H1 (cell line): ENCODE measurements around the gene AGBL1. TPM values are rescaled to one million over a fixed set of nuclear protein-coding genes. Genes with fewer than 3 reads are reported as not detected.

ENCODE experiments used
- CTCF ChIA-PET: fragments of 300-600 bp; sonication (Branson Sonifier 250); formaldehyde crosslinking; loops from one replicate; lab custom pipeline; 2021; ENCODE audit not compliant: partially characterized antibody; lab: Charles Lee
- POLR2A ChIA-PET: fragments of 300-600 bp; sonication (Branson Sonifier 250); formaldehyde crosslinking; loops from one replicate; lab custom pipeline; 2021; ENCODE audit warnings: inconsistent platforms; ENCODE audit not compliant: partially characterized antibody; lab: Charles Lee
- DNase-seq, 2 experiments: peaks; one replicate each; pipeline versions ENCODE4 v3.0.0 to v3.0.0-alpha.2; 2010 to 2022; ENCODE audit warnings: low spot score in 2 of 2, low read depth in 1 of 2, mixed read lengths in 1 of 2
- FAIRE-seq: peaks from 2 replicates; lab custom pipeline; 2011; peaks lifted over from hg19 to GRCh38; lab: Jason Lieb, UNC
- H2AFZ ChIP-seq: 2 replicates; pipeline ENCODE4 v1.8.1; 2012; ENCODE audit warnings: low read length, inconsistent platforms
- H2AK5ac ChIP-seq: 2 replicates; pipeline ENCODE4 v1.6.1; 2013; ENCODE audit warnings: low read depth, low read length
- H2BK120ac ChIP-seq: replicated peaks from 2 replicates; pipeline ENCODE3; 2013; ENCODE audit warnings: low read depth, low read length, inconsistent platforms
- H2BK12ac ChIP-seq: 2 replicates; pipeline ENCODE4 v1.6.1; 2013; ENCODE audit warnings: low read depth, low read length
- H2BK15ac ChIP-seq: 2 replicates; pipeline ENCODE4 v1.6.1; 2013; ENCODE audit warnings: low read length
- H2BK20ac ChIP-seq: 2 replicates; pipeline ENCODE4 v1.6.1; 2013; ENCODE audit warnings: low read length
- H2BK5ac ChIP-seq: 2 replicates; pipeline ENCODE4 v1.6.1; 2013; ENCODE audit warnings: low read depth, low read length
- H3K14ac ChIP-seq: 2 replicates; pipeline ENCODE4 v1.6.1; 2013; ENCODE audit warnings: inconsistent platforms; ENCODE audit not compliant: insufficient read length
- H3K18ac ChIP-seq: 2 replicates; pipeline ENCODE4 v1.6.1; 2013; ENCODE audit warnings: low read length; ENCODE audit errors: extremely low read depth
- H3K23ac ChIP-seq: 2 replicates; pipeline ENCODE4 v1.6.1; 2013; ENCODE audit warnings: inconsistent platforms; ENCODE audit not compliant: insufficient read length
- H3K23me2 ChIP-seq: 2 replicates; pipeline ENCODE4 v1.6.1; 2013; ENCODE audit warnings: low read depth, low read length
- H3K27ac ChIP-seq: 2 replicates; pipeline ENCODE4 v1.6.1; 2011; ENCODE audit warnings: low read depth, low read length, inconsistent platforms
- H3K27me3 ChIP-seq, 4 experiments: replicated peaks in 1 of 4; 1 replicate in 1 of 4; 2 replicates in 3 of 4; pipeline versions ENCODE4 v1.6.1 to v1.8.1; 2011 to 2013; ENCODE audit warnings: low read length in 3 of 4, mild to moderate bottlenecking in 3 of 4, inconsistent platforms in 2 of 4, mixed read lengths in 2 of 4, moderate library complexity in 1 of 4; ENCODE audit not compliant: control insufficient read depth in 3 of 4, insufficient read depth in 3 of 4; ENCODE audit errors: extremely low read depth in 1 of 4
- H3K36me3 ChIP-seq, 4 experiments: 2 replicates each; pipeline versions ENCODE4 v1.6.1 to v1.8.1; 2011 to 2013; ENCODE audit warnings: mild to moderate bottlenecking in 4 of 4, low read length in 3 of 4, moderate library complexity in 2 of 4, control low read depth in 1 of 4, inconsistent platforms in 1 of 4; ENCODE audit not compliant: insufficient read depth in 4 of 4, control insufficient read depth in 2 of 4
- H3K4ac ChIP-seq: replicated peaks from 2 replicates; pipeline ENCODE3; 2013; ENCODE audit warnings: low read length, low read depth, mixed read lengths, inconsistent platforms; ENCODE audit not compliant: insufficient read length
- H3K4me1 ChIP-seq, 4 experiments: replicated peaks in 1 of 4; 1 replicate in 1 of 4; 2 replicates in 3 of 4; pipeline versions ENCODE4 v1.6.1 to v1.8.1; 2011 to 2013; ENCODE audit warnings: low read length in 3 of 4, inconsistent platforms in 2 of 4, mixed read lengths in 1 of 4; ENCODE audit not compliant: insufficient read depth in 4 of 4, control insufficient read depth in 3 of 4
- H3K4me2 ChIP-seq, 2 experiments: 2 replicates each; pipeline versions ENCODE4 v1.6.1 to v1.8.1; 2011 to 2013; ENCODE audit warnings: low read depth in 2 of 2, low read length in 2 of 2, control low read depth in 1 of 2, inconsistent platforms in 1 of 2, mild to moderate bottlenecking in 1 of 2; ENCODE audit not compliant: insufficient read depth in 1 of 2
- H3K4me3 ChIP-seq, 4 experiments: fragments of 200-600, 300-600 bp in 1 of 4; sonication (generic), shearing (Covaris generic), sonication (Bioruptor Twin) in 1 of 4; 2 replicates each; pipeline versions ENCODE4 v1.5.1 to v1.8.1; 2011 to 2016; ENCODE audit warnings: low read length in 4 of 4, low read depth in 3 of 4, control low read depth in 2 of 4, inconsistent platforms in 2 of 4, mild to moderate bottlenecking in 2 of 4, mixed read lengths in 1 of 4, moderate library complexity in 1 of 4; ENCODE audit not compliant: insufficient read depth in 2 of 4; ENCODE audit errors: extremely low read depth in 1 of 4
- H3K56ac ChIP-seq: replicated peaks from 2 replicates; pipeline ENCODE3; 2013; ENCODE audit warnings: low read depth, mild to moderate bottlenecking, mixed read lengths, low read length, inconsistent platforms; ENCODE audit not compliant: insufficient read length
- H3K79me1 ChIP-seq: 2 replicates; pipeline ENCODE4 v1.6.1; 2013; ENCODE audit warnings: low read depth, low read length, control low read depth
- H3K79me2 ChIP-seq, 2 experiments: 2 replicates each; pipeline versions ENCODE4 v1.6.1 to v1.8.1; 2012 to 2013; ENCODE audit warnings: low read length in 2 of 2, mild to moderate bottlenecking in 2 of 2, inconsistent platforms in 1 of 2; ENCODE audit not compliant: insufficient read depth in 2 of 2, control insufficient read depth in 1 of 2
- H3K9ac ChIP-seq, 4 experiments: replicated peaks in 1 of 4; 1 replicate in 1 of 4; 2 replicates in 3 of 4; pipeline versions ENCODE4 v1.6.1 to v1.8.1; 2011 to 2013; ENCODE audit warnings: low read depth in 3 of 4, low read length in 3 of 4, control low read depth in 2 of 4, mild to moderate bottlenecking in 2 of 4, moderate library complexity in 2 of 4, inconsistent platforms in 1 of 4; ENCODE audit errors: extremely low read depth in 1 of 4
- H3K9me3 ChIP-seq, 2 experiments: 2 replicates each; pipeline versions ENCODE4 v1.6.1 to v1.8.1; 2012 to 2013; ENCODE audit warnings: mild to moderate bottlenecking in 2 of 2, moderate library complexity in 2 of 2, control low read depth in 1 of 2, inconsistent platforms in 1 of 2, low read depth in 1 of 2, low read length in 1 of 2, mixed read lengths in 1 of 2; ENCODE audit not compliant: insufficient read depth in 2 of 2
- H4K20me1 ChIP-seq, 2 experiments: replicated peaks in 1 of 2; 2 replicates each; pipeline versions ENCODE3 to v1.8.1; 2011 to 2013; ENCODE audit warnings: inconsistent platforms in 2 of 2, low read length in 2 of 2, mild to moderate bottlenecking in 1 of 2; ENCODE audit not compliant: insufficient read depth in 2 of 2, control insufficient read depth in 1 of 2
- H4K5ac ChIP-seq: 2 replicates; pipeline ENCODE4 v1.6.1; 2013; ENCODE audit warnings: low read length, low read depth, mixed read lengths, inconsistent platforms; ENCODE audit not compliant: insufficient read length
- H4K8ac ChIP-seq: 2 replicates; pipeline ENCODE4 v1.8.0; 2013; ENCODE audit warnings: mild to moderate bottlenecking, moderate library complexity, low read length, inconsistent platforms; ENCODE audit not compliant: insufficient read depth; ENCODE audit errors: extremely low read depth
- H4K91ac ChIP-seq: replicated peaks from 2 replicates; pipeline ENCODE3; 2013; ENCODE audit warnings: low read length, mixed read lengths, inconsistent platforms; ENCODE audit not compliant: insufficient read length
- BRCA1 ChIP-seq: IDR thresholded peaks from 2 replicates; pipeline ENCODE4 v1.6.1; 2012; ENCODE audit warnings: low read depth, low read length, improper control_type of control experiment
- CBX5 ChIP-seq: fragments of 300-800, 300-1000 bp; sonication (generic); IDR thresholded peaks from 2 replicates; pipeline ENCODE4 v1.7.1; 2016; ENCODE audit warnings: antibody characterized with exemption, low read length, low read depth
- CHD1 ChIP-seq: IDR thresholded peaks from 2 replicates; pipeline ENCODE4 v1.6.1; 2012; ENCODE audit warnings: low read depth, low read length, improper control_type of control experiment
- CTBP2 ChIP-seq: IDR thresholded peaks from 2 replicates; pipeline ENCODE4 v1.7.0; 2011; ENCODE audit warnings: borderline replicate concordance, mild to moderate bottlenecking, moderate library complexity, mixed read lengths, low read length; ENCODE audit not compliant: insufficient read depth, insufficient read length
- EGR1 ChIP-seq: IDR thresholded peaks from 2 replicates; pipeline ENCODE4 v1.6.1; 2011; ENCODE audit warnings: low read depth, low read length, borderline replicate concordance
- FOSL1 ChIP-seq: IDR thresholded peaks from 2 replicates; pipeline ENCODE4 v1.6.1; 2011; ENCODE audit warnings: mild to moderate bottlenecking, low read depth, low read length, moderate library complexity; ENCODE audit not compliant: insufficient read depth
- KDM4A ChIP-seq: IDR thresholded peaks from one replicate; pipeline ENCODE4 v1.7.1; 2012; ENCODE audit warnings: low read depth, mild to moderate bottlenecking, moderate library complexity, low read length, inconsistent platforms; ENCODE audit not compliant: severe bottlenecking
- POLR2AphosphoS5 ChIP-seq: IDR thresholded peaks from 2 replicates; pipeline ENCODE4 v1.6.1; 2011; ENCODE audit warnings: low read depth, low read length
- RFX5 ChIP-seq: IDR thresholded peaks from 2 replicates; pipeline ENCODE4 v1.6.1; 2011; ENCODE audit warnings: low read depth, low read length, improper control_type of control experiment, borderline replicate concordance
- RXRA ChIP-seq: IDR thresholded peaks from 2 replicates; pipeline ENCODE4 v1.6.1; 2011; ENCODE audit warnings: low read depth, mild to moderate bottlenecking, low read length, moderate library complexity; ENCODE audit not compliant: insufficient read depth
- SP2 ChIP-seq: IDR thresholded peaks from 2 replicates; pipeline ENCODE4 v1.6.1; 2012; ENCODE audit warnings: mild to moderate bottlenecking, low read length, inconsistent platforms
- TAF7 ChIP-seq: optimal IDR thresholded peaks from 2 replicates; pipeline ENCODE3; 2011; ENCODE audit warnings: low read depth, mild to moderate bottlenecking, inconsistent platforms, low read length, moderate library complexity, borderline replicate concordance
- WGBS, 2 experiments: shearing (Covaris generic) in 1 of 2; methylation state at CpG; one replicate each; pipeline versions ENCODE4 v1.1.6 to v1.1.7; 2013 to 2015; ENCODE audit warnings: low lambda C conversion rate in 2 of 2, mixed read lengths in 2 of 2, inconsistent platforms in 1 of 2, low coverage in 1 of 2, missing lambda C conversion rate in 1 of 2; ENCODE audit not compliant: insufficient replicate concordance in 2 of 2, insufficient coverage in 1 of 2, insufficient read length in 1 of 2; ENCODE audit errors: extremely low coverage in 1 of 2, missing lambda C conversion rate in 1 of 2; 5-methylcytosine and 5-hydroxymethylcytosine counted together
- polyA plus RNA-seq, 7 experiments: library from polyadenylated mRNA; depleted of rRNA in 3 of 7; stranded (reverse) in 5 of 7; unstranded in 2 of 7; fragments of >200 nt in 5 of 7; fragments of 200-250 nt in 2 of 7; gene quantifications; 1 replicate in 5 of 7; 2 replicates in 1 of 7; 4 replicates in 1 of 7; pipeline versions ENCODE4 v1.2.1 to v1.2.3, GENCODE V29; 2011 to 2013; ENCODE audit warnings: missing spikeins in 2 of 7, mixed read lengths in 2 of 7
- total RNA-seq: library from RNA; stranded (reverse); fragmentation: NEBNext Ultra II Directional; extraction: Animal tissue kit (Norgen Biotek cat#: 25700); gene quantifications from 2 replicates; pipeline ENCODE4 v1.2.1, GENCODE V29; 2021

Gene AGBL1
- total and polyA plus RNA-seq, 2 of the 8 experiments (the other 6 are each of a cell fraction or from before 2014, with no cell fraction given): not detected

DNA sequence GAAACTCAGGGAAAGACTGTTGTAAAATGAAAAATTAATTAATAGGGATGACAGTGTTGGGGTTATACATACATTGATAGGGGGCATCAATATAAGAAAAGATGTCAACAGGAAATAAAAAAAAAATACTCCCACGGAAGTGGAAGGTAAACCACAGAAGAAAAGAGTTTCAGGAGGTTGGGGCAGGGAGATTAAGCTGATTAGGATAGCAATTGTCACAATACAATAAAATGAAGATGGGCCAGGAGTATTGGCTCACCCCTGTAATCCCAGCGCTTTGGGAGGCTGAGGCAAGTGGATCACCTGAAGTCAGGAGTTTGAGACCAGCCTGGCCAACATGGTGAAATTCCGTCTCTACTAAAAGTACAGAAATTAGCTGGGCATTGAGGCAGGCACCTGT lies 536.1 kb downstream of the AGBL1 start:
- Histone ChIP-seq H2AK5ac (no peak overlapping the region), H3K36me3 (no peaks in the 10 kb centered on the region), H3K56ac (no peak overlapping the region), H4K8ac (no peak overlapping the region), H3K14ac (no peak overlapping the region), H3K4ac (no peak overlapping the region), H2BK20ac (no peak overlapping the region), H2BK120ac (no peak overlapping the region), H2BK5ac (no peak overlapping the region), H4K5ac (no peak overlapping the region), H2AFZ (no peak overlapping the region), H4K20me1 (no peaks in the 10 kb centered on the region), H2BK15ac (no peak overlapping the region), H4K91ac (no peak overlapping the region), H3K4me1 (peaks cover 0 to 3% (median 0%) of the 10 kb centered on the region in 4 experiments; a peak in 1 of 7 replicates), H3K4me2 (no peak overlapping the region), H3K9ac (no peak overlapping the region), H3K18ac (no peak overlapping the region), H2BK12ac (no peak overlapping the region), H3K79me1 (no peaks in the 10 kb centered on the region), H3K23me2 (no peaks in the 10 kb centered on the region), H3K27ac (no peak overlapping the region), H3K79me2 (no peaks in the 10 kb centered on the region), H3K23ac (no peak overlapping the region), H3K27me3 (no peaks in the 10 kb centered on the region), H3K4me3 (no peak overlapping the region), H3K9me3 (peaks cover 0 to 6% of the 10 kb centered on the region in 2 experiments; a peak in 1 of 4 replicates)
- CTCF ChIA-PET: interaction anchor here (1.7 kb wide), 1 partner anchor 17 kb away, joined by 4 read pairs; no protein-coding TSS in a partner anchor
- POLR2A ChIA-PET: no interaction called here
- DNase-seq (no peak), FAIRE-seq (no peak)
- WGBS, 2 experiments: 92% methylated on average over 3 of the region's 3 CpGs; no CpG with 5 or more reads in 1 of the 2 experiments
- TF ChIP-seq BRCA1 (no peak), FOSL1 (no peak), EGR1 (no peak), RFX5 (no peak), TAF7 (no peak), KDM4A (no peak), POLR2AphosphoS5 (no peak), RXRA (no peak), CBX5 (no peak), SP2 (no peak), CHD1 (no peak), CTBP2 (no peak)
